HG02678 (cell line): ENCODE measurements around the gene ECI1.
"Not testable (repeated sequence)": the region's sequence is repeated elsewhere in the genome, so short reads cannot be mapped to it uniquely, and the experiment has no call there.

ENCODE experiments used
- ATAC-seq: cut with Tn5 transposase; IDR thresholded peaks from one replicate; pipeline ENCODE4 v1.9.1; 2021; ENCODE audit warnings: mild to moderate bottlenecking, moderate library complexity; ENCODE audit not compliant: unreplicated experiment

Gene ECI1

GRCh38 chr16:2212362-2213324 lies 38.7 kb downstream of the ECI1 start:
- ATAC-seq = no peak

- no peak for ATAC-seq
Measured at GRCh38 chr16:2211923-2212347, 39.5 kb downstream of the ECI1 start.

GRCh38 chr16:2210386-2211365 lies 40.7 kb downstream of the ECI1 start, which contains the start of gene BRICD5:
Gene BRICD5, minus strand, starts transcription at chr16:2210863. Its CDS starts 30 bp downstream, at chr16:2210833.
- no peak for ATAC-seq

- ATAC-seq = no peak
Measured at GRCh38 chr16:2210009-2210332, 41.4 kb downstream of the ECI1 start.

- ATAC-seq = no peak
Measured at GRCh38 chr16:2209258-2210008, 42.0 kb downstream of the ECI1 start.

GRCh38 chr16:2208772-2209171 lies 42.6 kb downstream of the ECI1 start:
- ATAC-seq = no peak

GRCh38 chr16:2208308-2208707 lies 43.1 kb downstream of the ECI1 start:
- no peak for ATAC-seq

GRCh38 chr16:2207872-2208271 lies 43.5 kb downstream of the ECI1 start:
- no peak for ATAC-seq

- no peak for ATAC-seq
Measured at GRCh38 chr16:2206780-2207433, 44.5 kb downstream of the ECI1 start.

GRCh38 chr16:2206420-2206779 lies 45.0 kb downstream of the ECI1 start:
- ATAC-seq = no peak

- no peak for ATAC-seq
Measured at GRCh38 chr16:2205967-2206313, 45.4 kb downstream of the ECI1 start.

GRCh38 chr16:2205104-2205966 lies 46.1 kb downstream of the ECI1 start, which contains the start of gene MLST8:
Gene MLST8, plus strand, starts transcription at chr16:2205454. Its CDS starts 632 bp downstream, at chr16:2206086.
- peak; percentile 80 for ATAC-seq

- no peak for ATAC-seq
Measured at GRCh38 chr16:2204416-2205103, 46.8 kb downstream of the ECI1 start.

GRCh38 chr16:2203119-2203688 lies 48.2 kb downstream of the ECI1 start:
- ATAC-seq = not testable (repeated sequence)

GRCh38 chr16:2200313-2200712 lies 51.1 kb downstream of the ECI1 start:
- no peak for ATAC-seq

GRCh38 chr16:2199621-2200139 lies 51.7 kb downstream of the ECI1 start:
- ATAC-seq = no peak

- ATAC-seq = no peak
Measured at GRCh38 chr16:2199095-2199494, 52.3 kb downstream of the ECI1 start.

GRCh38 chr16:2198283-2198682 lies 53.1 kb downstream of the ECI1 start:
- no peak for ATAC-seq
